ENCODE measurements around the gene RHOC.

The RHOC gene

DNA sequence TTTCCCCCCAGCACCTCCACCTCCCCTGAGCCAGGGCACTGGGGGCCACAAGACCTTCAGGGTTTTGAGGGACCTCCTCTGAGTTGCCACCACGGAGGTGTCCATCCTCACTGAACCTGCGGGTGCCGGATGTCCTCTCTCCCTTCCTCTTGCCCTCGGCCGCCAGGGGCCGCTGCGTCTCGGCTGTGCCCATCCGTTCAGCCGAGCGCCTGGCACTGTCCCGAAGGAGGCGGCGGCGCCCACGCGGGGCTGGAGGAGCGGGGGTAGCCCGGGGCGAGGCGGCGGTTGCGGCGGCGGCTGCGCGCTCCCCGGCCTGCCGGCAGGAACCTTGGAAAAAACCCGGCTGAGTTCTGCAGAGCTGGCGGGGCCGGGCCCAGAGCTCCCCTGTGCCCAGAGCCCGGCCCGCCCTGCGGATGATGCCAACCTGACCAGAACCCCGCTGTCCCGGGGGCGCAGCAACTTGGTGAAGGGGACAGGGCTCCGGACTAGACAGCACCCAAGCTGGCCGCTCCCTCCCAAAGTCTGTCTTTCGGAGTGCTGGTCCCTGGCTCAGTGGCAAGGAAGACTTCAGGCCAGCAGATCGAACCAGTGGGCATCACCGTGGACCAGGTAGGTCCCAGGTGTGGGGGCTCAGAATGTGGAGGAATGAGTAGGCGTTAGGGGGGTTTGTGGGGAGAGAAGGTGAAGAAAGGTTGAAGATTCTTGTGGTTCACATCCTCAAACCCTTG is 11.9 kb upstream of the RHOC start:
- peak; percentile 75 for DNase-seq (ENCODE audit: insufficient read length, low spot score)
- peak; percentile 66 for FAIRE-seq
- TF ChIP-seq SPI1 (IDR thresholded peaks at IDR 0.05; ENCODE audit: low read depth, low read length): no peak
- TF ChIP-seq POU2F2 (IDR thresholded peaks at IDR 0.05; ENCODE audit: low read depth, low read length): peak; percentile 24; the same call in 1 of the 2 replicates
- no peak for TF ChIP-seq PAX5 (IDR thresholded peaks at IDR 0.05; ENCODE audit: insufficient read depth, low read length, severe bottlenecking)
- TF ChIP-seq TAF1 (IDR thresholded peaks at IDR 0.05; ENCODE audit: low read depth, low read length): no peak
- no peak for TF ChIP-seq POLR2A (IDR thresholded peaks at IDR 0.05; ENCODE audit: low read depth, low read length)

DNA sequence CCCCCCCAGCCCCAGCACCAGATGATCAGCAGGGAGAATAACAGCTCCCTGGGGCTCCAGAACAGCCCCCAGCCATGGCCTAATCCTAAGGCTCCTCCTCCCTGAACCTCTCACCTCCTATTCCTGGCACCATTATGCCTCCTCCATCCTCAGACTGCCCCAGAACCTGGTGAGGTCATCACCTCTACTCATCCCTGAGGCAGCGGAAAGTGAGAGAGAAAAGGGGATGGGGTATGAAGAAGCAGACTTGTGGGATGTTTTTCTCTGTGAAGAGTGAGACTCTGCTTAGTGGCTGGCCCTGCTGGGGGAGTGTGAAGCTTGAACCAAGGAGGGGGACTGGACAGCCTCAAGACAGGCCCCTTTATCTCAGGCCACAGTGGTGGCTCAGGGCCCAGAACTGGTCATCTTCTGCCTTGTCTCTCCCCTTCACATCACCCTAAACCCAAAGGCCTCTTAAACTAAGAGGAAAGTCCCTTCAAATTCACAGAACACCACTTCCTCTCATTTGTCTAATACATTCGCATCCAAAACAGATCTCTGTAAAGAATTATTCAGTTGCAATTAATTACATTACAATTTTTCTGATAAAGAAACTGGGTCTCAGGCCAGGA is 10.4 kb upstream of the RHOC start:
- FAIRE-seq: no peak
- no peak for DNase-seq (ENCODE audit: insufficient read length, low spot score)
- TF ChIP-seq TAF1 (IDR thresholded peaks at IDR 0.05; ENCODE audit: low read depth, low read length): no peak
- TF ChIP-seq SPI1 (IDR thresholded peaks at IDR 0.05; ENCODE audit: low read depth, low read length): peak; percentile 61
- TF ChIP-seq POLR2AphosphoS5 (IDR thresholded peaks at IDR 0.05; ENCODE audit: low read depth, low read length): no peak

DNA sequence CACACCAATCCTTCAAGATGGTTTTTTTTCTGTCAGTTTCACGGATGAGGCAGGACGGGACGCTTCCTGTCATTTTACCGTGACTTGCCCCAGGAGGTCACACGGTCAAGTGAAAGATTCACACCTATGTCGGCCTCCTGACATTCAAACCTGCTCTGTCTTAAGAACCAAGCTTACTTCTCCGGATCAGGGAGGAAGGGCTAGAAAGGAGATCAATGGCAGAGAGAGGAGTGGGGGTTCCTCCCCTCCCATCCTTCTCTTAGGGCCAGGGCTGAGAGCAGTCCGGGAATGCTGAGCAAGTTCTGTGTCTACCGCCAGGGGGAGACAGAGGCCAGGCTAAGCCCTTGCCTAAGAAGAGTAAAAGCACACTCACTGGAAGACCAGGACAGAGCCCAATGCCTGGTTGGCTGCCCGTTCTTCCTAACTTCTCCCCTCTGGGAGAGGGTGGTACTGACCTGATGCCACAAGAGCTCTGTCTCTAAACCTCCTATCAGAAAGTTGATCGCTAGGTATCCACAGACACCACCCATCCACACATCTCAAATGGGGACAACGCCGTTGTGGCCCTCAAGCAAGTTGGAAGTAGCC is 9.3 kb upstream of the RHOC start:
- no peak for TF ChIP-seq SPI1 (IDR thresholded peaks at IDR 0.05; ENCODE audit: low read depth, low read length)
- no peak for TF ChIP-seq POLR2A (IDR thresholded peaks at IDR 0.05; ENCODE audit: low read depth, low read length)
- TF ChIP-seq PAX5 (IDR thresholded peaks at IDR 0.05; ENCODE audit: insufficient read depth, low read length, severe bottlenecking): no peak
- TF ChIP-seq TAF1 (IDR thresholded peaks at IDR 0.05; ENCODE audit: low read depth, low read length): no peak
- TF ChIP-seq POLR2AphosphoS5 (IDR thresholded peaks at IDR 0.05; ENCODE audit: low read depth, low read length): no peak
- TF ChIP-seq POU2F2 (IDR thresholded peaks at IDR 0.05; ENCODE audit: low read depth, low read length): no peak
- FAIRE-seq (peak; percentile 86), DNase-seq (ENCODE audit: insufficient read length, low spot score) (peak; percentile 59)

DNA sequence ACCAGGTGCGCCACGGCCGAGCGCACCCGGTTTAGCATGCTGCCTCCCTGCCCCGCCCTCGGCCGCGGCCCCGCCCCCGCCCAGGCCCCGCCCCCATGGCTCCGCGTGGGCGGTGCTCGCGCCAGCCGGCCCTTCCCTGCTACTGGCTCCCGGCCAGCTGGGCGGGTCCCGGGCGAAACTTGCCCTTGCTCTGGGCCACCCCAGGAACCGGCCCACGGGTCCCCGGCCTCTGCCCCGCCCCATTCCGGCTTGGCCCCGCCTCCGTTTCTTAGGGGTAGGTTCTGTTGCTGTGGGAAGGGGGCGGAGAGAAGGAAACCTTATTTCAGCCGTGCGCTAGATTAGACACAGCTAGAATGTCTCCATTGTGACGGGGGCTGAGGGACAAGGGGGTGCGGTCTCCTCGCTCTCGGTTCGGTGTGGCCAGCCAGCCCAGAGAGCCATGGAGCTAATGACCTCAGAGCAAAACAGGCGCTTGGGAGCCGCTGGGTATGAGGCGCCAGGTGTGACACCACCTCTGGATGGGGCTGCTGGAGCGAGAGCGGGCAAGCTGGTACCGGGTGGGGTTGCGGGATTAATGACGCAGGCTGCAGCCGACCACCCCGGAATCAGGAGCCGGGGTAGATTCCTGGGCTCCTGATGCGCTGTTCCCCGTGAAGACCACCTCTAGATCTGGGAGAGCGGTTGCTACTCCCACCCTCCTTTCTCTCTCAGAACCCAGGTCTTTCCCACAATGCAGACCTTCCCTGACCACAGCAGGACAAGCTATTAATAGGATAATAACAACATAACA is 8.5 kb upstream of the RHOC start, which contains the start of gene PPM1J:
PPM1J (minus strand) TSS at position 69 of the 790 bp plus-strand sequence; CDS start at position 38, 31 bp downstream.
- FAIRE-seq (peak; percentile 90), DNase-seq (ENCODE audit: insufficient read length, low spot score) (peak; percentile 94)
- TF ChIP-seq PAX5 (IDR thresholded peaks at IDR 0.05; ENCODE audit: insufficient read depth, low read length, severe bottlenecking) (no peak), POLR2A (IDR thresholded peaks at IDR 0.05; ENCODE audit: low read depth, low read length) (no peak), TAF1 (IDR thresholded peaks at IDR 0.05; ENCODE audit: low read depth, low read length) (no peak), POLR2AphosphoS5 (IDR thresholded peaks at IDR 0.05; ENCODE audit: low read depth, low read length) (no peak), POU2F2 (IDR thresholded peaks at IDR 0.05; ENCODE audit: low read depth, low read length) (no peak), SPI1 (IDR thresholded peaks at IDR 0.05; ENCODE audit: low read depth, low read length) (no peak)

DNA sequence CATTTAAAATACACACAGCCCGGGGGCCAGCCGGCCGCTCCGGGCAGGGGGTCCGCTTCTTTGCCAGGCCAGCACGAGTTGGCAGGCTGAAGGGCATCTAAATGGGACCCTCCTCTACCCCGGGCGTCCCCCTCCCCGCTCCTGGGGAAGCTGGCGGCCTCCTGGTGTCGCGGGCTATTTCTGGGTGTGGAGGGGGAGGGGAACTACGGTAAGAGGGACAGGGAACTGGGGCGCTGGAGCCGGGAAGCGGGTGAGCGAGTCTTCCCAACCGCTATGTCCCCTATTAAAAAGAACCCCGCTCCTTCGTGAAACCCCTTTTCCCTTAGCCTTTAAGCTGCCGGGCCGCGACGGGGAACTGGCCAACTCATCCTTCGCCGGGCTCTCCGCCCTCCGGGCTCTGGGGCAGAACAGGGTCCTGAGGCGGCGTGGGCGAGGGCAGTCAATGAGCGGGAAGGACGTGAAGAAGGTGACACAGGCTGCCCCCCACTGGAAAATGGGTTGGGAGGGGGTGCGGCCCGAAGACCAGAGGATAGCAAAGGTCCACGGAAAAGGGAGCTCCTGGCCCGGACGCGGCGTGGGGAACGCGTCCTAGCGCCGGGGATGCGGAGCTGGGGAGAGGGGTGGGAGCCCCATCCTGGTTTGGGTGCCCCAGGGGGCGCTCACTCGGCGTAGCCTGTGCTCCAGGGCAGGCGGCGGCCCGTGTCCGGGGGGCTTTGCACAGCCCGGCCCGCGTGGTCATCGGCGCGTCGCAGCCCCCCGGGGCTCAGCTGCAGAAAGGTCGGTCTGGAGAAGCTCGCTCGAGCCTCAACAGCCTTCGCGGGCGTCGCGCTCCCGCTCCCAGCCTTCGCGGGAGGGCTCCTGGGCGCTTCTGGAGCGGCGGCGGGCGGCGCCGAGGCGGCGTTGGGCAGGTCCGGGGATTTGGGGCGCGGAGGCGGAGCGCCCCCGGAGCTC is 7.7 kb upstream of the RHOC start:
- no peak for TF ChIP-seq POLR2A (IDR thresholded peaks at IDR 0.05; ENCODE audit: low read depth, low read length)
- no peak for TF ChIP-seq SPI1 (IDR thresholded peaks at IDR 0.05; ENCODE audit: low read depth, low read length)
- TF ChIP-seq PAX5 (IDR thresholded peaks at IDR 0.05; ENCODE audit: insufficient read depth, low read length, severe bottlenecking): no peak
- no peak for TF ChIP-seq TAF1 (IDR thresholded peaks at IDR 0.05; ENCODE audit: low read depth, low read length)
- no peak for TF ChIP-seq POU2F2 (IDR thresholded peaks at IDR 0.05; ENCODE audit: low read depth, low read length)
- no peak for TF ChIP-seq POLR2AphosphoS5 (IDR thresholded peaks at IDR 0.05; ENCODE audit: low read depth, low read length)
- DNase-seq (ENCODE audit: insufficient read length, low spot score) (no peak), FAIRE-seq (peak; percentile 20)

DNA sequence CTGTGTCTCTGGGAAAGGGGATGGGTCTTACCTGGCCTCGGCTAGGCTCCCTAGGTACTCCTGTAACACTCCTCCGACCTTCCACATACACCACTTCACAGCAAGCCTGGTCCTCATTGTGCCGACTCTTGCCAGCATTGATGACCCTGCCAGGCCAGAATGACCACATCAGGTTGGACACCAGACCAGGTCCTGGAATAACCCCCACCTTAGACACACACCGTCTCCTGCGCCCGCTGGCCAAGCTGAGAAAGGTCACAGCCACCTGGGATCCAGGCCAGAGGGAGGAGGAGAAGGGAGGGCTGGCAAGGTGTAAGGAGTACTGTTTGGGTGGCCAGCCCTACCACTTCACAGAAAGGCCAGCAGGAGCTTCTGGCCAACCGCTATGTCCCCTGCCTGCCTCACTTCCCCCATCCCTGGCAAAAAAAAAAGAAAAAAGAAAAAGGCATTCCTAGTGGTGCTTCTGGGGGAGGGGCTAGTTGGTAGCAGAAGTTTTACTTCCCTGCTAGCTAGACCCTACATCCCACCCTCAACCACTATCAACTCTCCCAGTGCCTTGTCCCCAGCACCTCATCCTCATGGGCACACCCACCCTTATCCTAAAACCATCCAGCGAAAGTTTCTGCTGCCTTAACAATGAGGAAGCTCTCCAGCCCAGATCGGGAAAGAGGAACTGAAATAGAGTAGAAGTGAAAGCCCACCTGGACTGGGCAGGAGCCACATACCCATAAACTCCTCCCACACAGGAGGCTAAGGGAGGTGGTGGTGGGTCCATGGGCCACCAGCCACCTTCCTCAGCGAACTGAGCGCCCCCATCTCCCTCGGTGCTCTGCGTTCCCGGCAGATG is 6.8 kb upstream of the RHOC start:
- TF ChIP-seq POU2F2 (IDR thresholded peaks at IDR 0.05; ENCODE audit: low read depth, low read length) (no peak), SPI1 (IDR thresholded peaks at IDR 0.05; ENCODE audit: low read depth, low read length) (peak; percentile 98)
- peak; percentile 40 for FAIRE-seq
- DNase-seq (ENCODE audit: insufficient read length, low spot score): peak; percentile 49

DNA sequence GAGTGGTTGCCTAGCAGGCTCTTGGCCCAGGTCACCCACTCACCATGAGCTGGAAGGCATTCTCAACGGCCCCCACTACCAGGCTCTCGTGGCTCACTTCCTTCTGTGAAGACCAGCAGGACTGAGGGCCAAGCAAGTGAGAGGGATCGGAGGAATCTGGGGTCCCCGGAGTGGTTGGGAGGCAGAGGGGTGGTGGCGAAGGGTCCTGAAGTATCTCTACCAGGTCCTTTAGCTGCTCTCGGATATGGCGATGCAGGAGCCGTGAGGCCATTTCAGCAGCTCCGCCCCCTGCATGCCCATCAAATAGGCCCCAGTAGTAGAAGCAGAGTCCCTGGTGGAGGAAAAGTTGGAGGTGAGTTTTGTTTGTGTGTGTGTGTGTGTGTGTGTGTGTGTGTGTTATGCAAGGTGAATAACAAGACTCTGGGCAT is 5.8 kb upstream of the RHOC start:
- TF ChIP-seq PAX5 (IDR thresholded peaks at IDR 0.05; ENCODE audit: insufficient read depth, low read length, severe bottlenecking) (no peak), POLR2AphosphoS5 (IDR thresholded peaks at IDR 0.05; ENCODE audit: low read depth, low read length) (no peak), TAF1 (IDR thresholded peaks at IDR 0.05; ENCODE audit: low read depth, low read length) (no peak), POLR2A (IDR thresholded peaks at IDR 0.05; ENCODE audit: low read depth, low read length) (no peak), SPI1 (IDR thresholded peaks at IDR 0.05; ENCODE audit: low read depth, low read length) (no peak), POU2F2 (IDR thresholded peaks at IDR 0.05; ENCODE audit: low read depth, low read length) (no peak)
- DNase-seq (ENCODE audit: insufficient read length, low spot score) (no peak), FAIRE-seq (no peak)

DNA sequence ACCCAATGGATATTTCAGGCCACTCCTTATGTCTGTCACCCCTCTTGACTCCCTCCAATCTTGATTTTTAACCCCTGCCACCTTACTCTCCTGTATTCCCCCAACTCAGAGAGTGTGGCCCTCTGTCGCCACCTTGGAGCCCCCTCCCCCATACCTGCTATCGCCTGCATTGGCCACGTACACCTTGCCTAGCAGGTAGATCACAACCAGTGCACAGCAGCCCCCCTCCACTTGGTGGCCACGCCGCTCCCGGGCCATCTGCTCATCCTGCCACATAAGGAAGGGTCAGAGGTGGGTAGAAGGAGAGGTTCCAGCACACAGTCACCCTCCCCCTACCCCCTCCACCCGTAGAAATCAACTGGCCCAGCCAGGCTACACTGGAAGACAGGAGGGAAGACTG is 5.3 kb upstream of the RHOC start:
- DNase-seq (ENCODE audit: insufficient read length, low spot score) (no peak), FAIRE-seq (no peak)
- no peak for TF ChIP-seq POU2F2 (IDR thresholded peaks at IDR 0.05; ENCODE audit: low read depth, low read length)
- no peak for TF ChIP-seq TAF1 (IDR thresholded peaks at IDR 0.05; ENCODE audit: low read depth, low read length)
- no peak for TF ChIP-seq PAX5 (IDR thresholded peaks at IDR 0.05; ENCODE audit: insufficient read depth, low read length, severe bottlenecking)
- TF ChIP-seq POLR2A (IDR thresholded peaks at IDR 0.05; ENCODE audit: low read depth, low read length): no peak
- no peak for TF ChIP-seq SPI1 (IDR thresholded peaks at IDR 0.05; ENCODE audit: low read depth, low read length)
- no peak for TF ChIP-seq POLR2AphosphoS5 (IDR thresholded peaks at IDR 0.05; ENCODE audit: low read depth, low read length)
